Measurements from ENCODE around the gene MOSMO. TPM values are rescaled to one million over a fixed set of nuclear protein-coding genes. Genes with fewer than 3 reads are reported as not detected.

The MOSMO gene
- polyA plus RNA-seq, 1 of the 3 experiments (the other 2 are of a cell fraction), result 8.0 TPM

- CTCF ChIA-PET, result interaction anchor here (1.8 to 2.7 kb wide), 2 partner anchors 92 to 203 kb away, joined by 5 to 9 read pairs; no protein-coding TSS in a partner anchor
These were observed 22.4 kb upstream of the MOSMO start for GRCh38 chr16:21985524-21985923.

More at GRCh38 chr16:21985524-21985923, 22.4 kb upstream of the MOSMO start:
- POLR2A ChIA-PET, result no interaction called here
- no peak for DNase-seq
- no peaks in the 10 kb centered on the region for H3K9me3 ChIP-seq
- TF ChIP-seq, protein P1, sequence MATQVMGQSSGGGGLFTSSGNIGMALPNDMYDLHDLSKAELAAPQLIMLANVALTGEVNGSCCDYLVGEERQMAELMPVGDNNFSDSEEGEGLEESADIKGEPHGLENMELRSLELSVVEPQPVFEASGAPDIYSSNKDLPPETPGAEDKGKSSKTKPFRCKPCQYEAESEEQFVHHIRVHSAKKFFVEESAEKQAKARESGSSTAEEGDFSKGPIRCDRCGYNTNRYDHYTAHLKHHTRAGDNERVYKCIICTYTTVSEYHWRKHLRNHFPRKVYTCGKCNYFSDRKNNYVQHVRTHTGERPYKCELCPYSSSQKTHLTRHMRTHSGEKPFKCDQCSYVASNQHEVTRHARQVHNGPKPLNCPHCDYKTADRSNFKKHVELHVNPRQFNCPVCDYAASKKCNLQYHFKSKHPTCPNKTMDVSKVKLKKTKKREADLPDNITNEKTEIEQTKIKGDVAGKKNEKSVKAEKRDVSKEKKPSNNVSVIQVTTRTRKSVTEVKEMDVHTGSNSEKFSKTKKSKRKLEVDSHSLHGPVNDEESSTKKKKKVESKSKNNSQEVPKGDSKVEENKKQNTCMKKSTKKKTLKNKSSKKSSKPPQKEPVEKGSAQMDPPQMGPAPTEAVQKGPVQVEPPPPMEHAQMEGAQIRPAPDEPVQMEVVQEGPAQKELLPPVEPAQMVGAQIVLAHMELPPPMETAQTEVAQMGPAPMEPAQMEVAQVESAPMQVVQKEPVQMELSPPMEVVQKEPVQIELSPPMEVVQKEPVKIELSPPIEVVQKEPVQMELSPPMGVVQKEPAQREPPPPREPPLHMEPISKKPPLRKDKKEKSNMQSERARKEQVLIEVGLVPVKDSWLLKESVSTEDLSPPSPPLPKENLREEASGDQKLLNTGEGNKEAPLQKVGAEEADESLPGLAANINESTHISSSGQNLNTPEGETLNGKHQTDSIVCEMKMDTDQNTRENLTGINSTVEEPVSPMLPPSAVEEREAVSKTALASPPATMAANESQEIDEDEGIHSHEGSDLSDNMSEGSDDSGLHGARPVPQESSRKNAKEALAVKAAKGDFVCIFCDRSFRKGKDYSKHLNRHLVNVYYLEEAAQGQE (IDR thresholded peaks at IDR 0.05; ENCODE audit: low read depth, low read length), result no peak
- TF ChIP-seq NFIC (IDR thresholded peaks at IDR 0.05; ENCODE audit: borderline replicate concordance), result no peak
- TF ChIP-seq, protein P2, sequence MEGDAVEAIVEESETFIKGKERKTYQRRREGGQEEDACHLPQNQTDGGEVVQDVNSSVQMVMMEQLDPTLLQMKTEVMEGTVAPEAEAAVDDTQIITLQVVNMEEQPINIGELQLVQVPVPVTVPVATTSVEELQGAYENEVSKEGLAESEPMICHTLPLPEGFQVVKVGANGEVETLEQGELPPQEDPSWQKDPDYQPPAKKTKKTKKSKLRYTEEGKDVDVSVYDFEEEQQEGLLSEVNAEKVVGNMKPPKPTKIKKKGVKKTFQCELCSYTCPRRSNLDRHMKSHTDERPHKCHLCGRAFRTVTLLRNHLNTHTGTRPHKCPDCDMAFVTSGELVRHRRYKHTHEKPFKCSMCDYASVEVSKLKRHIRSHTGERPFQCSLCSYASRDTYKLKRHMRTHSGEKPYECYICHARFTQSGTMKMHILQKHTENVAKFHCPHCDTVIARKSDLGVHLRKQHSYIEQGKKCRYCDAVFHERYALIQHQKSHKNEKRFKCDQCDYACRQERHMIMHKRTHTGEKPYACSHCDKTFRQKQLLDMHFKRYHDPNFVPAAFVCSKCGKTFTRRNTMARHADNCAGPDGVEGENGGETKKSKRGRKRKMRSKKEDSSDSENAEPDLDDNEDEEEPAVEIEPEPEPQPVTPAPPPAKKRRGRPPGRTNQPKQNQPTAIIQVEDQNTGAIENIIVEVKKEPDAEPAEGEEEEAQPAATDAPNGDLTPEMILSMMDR (IDR thresholded peaks at IDR 0.05), result no peak
- no peak for TF ChIP-seq TAF1 (IDR thresholded peaks at IDR 0.05; ENCODE audit: borderline replicate concordance, low read depth, low read length)
- no peak for TF ChIP-seq USF2 (IDR thresholded peaks at IDR 0.05; ENCODE audit: borderline replicate concordance, low read depth, low read length)
- no peak for TF ChIP-seq CHD2 (IDR thresholded peaks at IDR 0.05; ENCODE audit: low read length, partially characterized antibody)
- TF ChIP-seq MEF2A (IDR thresholded peaks at IDR 0.05; ENCODE audit: borderline replicate concordance, low read depth), result no peak
- TF ChIP-seq RAD21 (IDR thresholded peaks at IDR 0.05; ENCODE audit: low read length), result no peak
- TF ChIP-seq PBX3 (IDR thresholded peaks at IDR 0.05), result no peak
- TF ChIP-seq NRF1 (IDR thresholded peaks at IDR 0.05; ENCODE audit: low read depth, low read length), result no peak
- TF ChIP-seq SIN3A (IDR thresholded peaks at IDR 0.05; ENCODE audit: borderline replicate concordance, low read depth, low read length), result no peak
- H3K27me3 ChIP-seq (ENCODE audit: insufficient read depth), result no peaks in the 10 kb centered on the region
- peaks cover 37 to 39% of the 10 kb centered on the region in 2 experiments for H3K36me3 ChIP-seq (replicated peaks in 1 of 2; ENCODE audit: control insufficient read depth in 1 of 2, insufficient read depth in 2 of 2, low read length in 1 of 2)
- no peak overlapping the region for H2AFZ ChIP-seq (ENCODE audit: low read depth)
- no peaks in the 10 kb centered on the region for H4K20me1 ChIP-seq (ENCODE audit: insufficient read depth)
- peaks cover 7% of the 10 kb centered on the region for H3F3A ChIP-seq (replicated peaks; ENCODE audit: insufficient read depth)
- no peaks in the 10 kb centered on the region for H3K9me2 ChIP-seq
- H3K9ac ChIP-seq, result no peak overlapping the region
- H3K4me2 ChIP-seq, result no peak overlapping the region
- H3K79me2 ChIP-seq (ENCODE audit: insufficient read depth), result no peaks in the 10 kb centered on the region; the same call in 1 of the 2 replicates
- no peak overlapping the region for H3K4me3 ChIP-seq (ENCODE audit: low read depth in 2 of 2, low read length in 1 of 2)
- H3K27ac ChIP-seq (ENCODE audit: low read depth in 2 of 2, low read length in 1 of 2), result no peak overlapping the region
- peaks cover 0 to 4% of the 10 kb centered on the region in 2 experiments; a peak in 1 of 4 replicates for H3K4me1 ChIP-seq (ENCODE audit: control insufficient read depth in 1 of 2, insufficient read depth in 2 of 2, low read depth in 1 of 2, low read length in 1 of 2)
